ENCODE results near the gene BAG1.

The BAG1 gene

GRCh38 chr9:33221568-33221884, 43.0 kb downstream of the BAG1 start:
- in situ Hi-C loops (cut with HindIII; ENCODE audit: low sequenced_read_pairs), result loop anchor here (5.0 kb wide), 1 partner anchor 49 kb away; no protein-coding TSS in a partner anchor

- in situ Hi-C loops (cut with HindIII; ENCODE audit: low sequenced_read_pairs), result loop anchor here (5.0 kb wide), 1 partner anchor 49 kb away; no protein-coding TSS in a partner anchor
Observed at GRCh38 chr9:33220681-33221567, 43.6 kb downstream of the BAG1 start.

GRCh38 chr9:33211695-33212393, 52.7 kb downstream of the BAG1 start:
- in situ Hi-C loops (cut with HindIII; ENCODE audit: low sequenced_read_pairs), result no loop called here

GRCh38 chr9:33210006-33210715, 54.3 kb downstream of the BAG1 start:
- in situ Hi-C loops (cut with HindIII; ENCODE audit: low sequenced_read_pairs), result no loop called here

GRCh38 chr9:33209394-33209793, 55.1 kb downstream of the BAG1 start:
- in situ Hi-C loops (cut with HindIII; ENCODE audit: low sequenced_read_pairs), result no loop called here

- in situ Hi-C loops (cut with HindIII; ENCODE audit: low sequenced_read_pairs), result no loop called here
Observed at GRCh38 chr9:33202552-33203201, 61.8 kb downstream of the BAG1 start.

All from endothelial cell of hepatic sinusoid (primary cell).